NB4 (cell line): Measurements from ENCODE around the gene LYZ.

Source experiments
- MYC ChIP-seq: IDR thresholded peaks from 2 replicates; pipeline ENCODE4 v1.6.1; 2011; ENCODE audit warnings: low read depth, low read length
- POLR2A ChIP-seq: IDR thresholded peaks from 2 replicates; pipeline ENCODE4 v1.6.1; 2011; ENCODE audit warnings: mild to moderate bottlenecking; ENCODE audit not compliant: insufficient read length; ENCODE audit errors: extremely low read depth
- TF ChIP-seq, protein P1 (sequence below): IDR thresholded peaks from one replicate; pipeline ENCODE4 v1.5.1; 2012; ENCODE audit warnings: low read depth, low read length

DNA sequence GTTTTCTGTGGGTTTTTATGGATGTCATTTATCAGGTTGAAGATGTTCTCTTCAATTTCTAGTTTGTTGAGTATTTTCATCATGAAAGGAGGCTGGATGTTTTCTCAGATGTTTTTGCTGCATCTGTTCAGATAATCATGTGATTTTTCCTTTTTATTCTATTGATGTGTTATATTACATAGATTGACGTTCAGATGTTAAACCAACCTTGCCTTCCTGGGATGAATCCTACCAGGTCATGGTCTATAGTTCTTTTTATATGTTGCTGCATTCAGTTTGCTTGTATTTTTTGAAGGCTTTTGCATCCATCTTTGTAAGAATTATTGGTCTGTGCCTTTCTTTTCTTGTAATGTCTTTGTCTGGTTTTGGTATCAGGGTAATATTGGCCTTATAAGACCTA, 43.9 kb upstream of the LYZ start:
- TF ChIP-seq, protein P1, sequence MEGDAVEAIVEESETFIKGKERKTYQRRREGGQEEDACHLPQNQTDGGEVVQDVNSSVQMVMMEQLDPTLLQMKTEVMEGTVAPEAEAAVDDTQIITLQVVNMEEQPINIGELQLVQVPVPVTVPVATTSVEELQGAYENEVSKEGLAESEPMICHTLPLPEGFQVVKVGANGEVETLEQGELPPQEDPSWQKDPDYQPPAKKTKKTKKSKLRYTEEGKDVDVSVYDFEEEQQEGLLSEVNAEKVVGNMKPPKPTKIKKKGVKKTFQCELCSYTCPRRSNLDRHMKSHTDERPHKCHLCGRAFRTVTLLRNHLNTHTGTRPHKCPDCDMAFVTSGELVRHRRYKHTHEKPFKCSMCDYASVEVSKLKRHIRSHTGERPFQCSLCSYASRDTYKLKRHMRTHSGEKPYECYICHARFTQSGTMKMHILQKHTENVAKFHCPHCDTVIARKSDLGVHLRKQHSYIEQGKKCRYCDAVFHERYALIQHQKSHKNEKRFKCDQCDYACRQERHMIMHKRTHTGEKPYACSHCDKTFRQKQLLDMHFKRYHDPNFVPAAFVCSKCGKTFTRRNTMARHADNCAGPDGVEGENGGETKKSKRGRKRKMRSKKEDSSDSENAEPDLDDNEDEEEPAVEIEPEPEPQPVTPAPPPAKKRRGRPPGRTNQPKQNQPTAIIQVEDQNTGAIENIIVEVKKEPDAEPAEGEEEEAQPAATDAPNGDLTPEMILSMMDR = no peak
- TF ChIP-seq MYC = no peak
- no peak for TF ChIP-seq POLR2A
